DMS53 treated with DMSO at 0.1 percent for 48 hours (cell line): Measurements from ENCODE around the gene CBFA2T2.
"Not testable (repeated sequence)": the region's sequence is repeated elsewhere in the genome, so short reads cannot be mapped to it uniquely, and the experiment has no call there.

Source experiments
- DNase-seq: peaks from one replicate; lab custom pipeline; 2025; ENCODE audit not compliant: unreplicated experiment; lab: John Stamatoyannopoulos, UW

The CBFA2T2 gene

GRCh38 chr20:33693741-33694638 lies 204.1 kb downstream of the CBFA2T2 start:
- DNase-seq: no peak

- DNase-seq: no peak
These were observed 204.7 kb downstream of the CBFA2T2 start for GRCh38 chr20:33694639-33695012.

- DNase-seq: no peak
These were observed 206.6 kb downstream of the CBFA2T2 start for GRCh38 chr20:33696448-33696847.

- DNase-seq: no peak
These were observed 207.2 kb downstream of the CBFA2T2 start for GRCh38 chr20:33697129-33697528.

- DNase-seq: not testable (repeated sequence)
These were observed 209.1 kb downstream of the CBFA2T2 start for GRCh38 chr20:33698966-33699365.
